Keratinocyte (primary cell): ENCODE results near the gene MMAB. TPM values are rescaled to one million over a fixed set of nuclear protein-coding genes. Genes with fewer than 3 reads are reported as not detected.

Experiments used
- DNase-seq: peaks from one replicate; pipeline ENCODE4 v3.0.0-alpha.2; 2011; ENCODE audit warnings: low read depth, missing footprints, low spot score
- FAIRE-seq: peaks from 2 replicates; lab custom pipeline; 2011; peaks lifted over from hg19 to GRCh38; lab: Jason Lieb, UNC
- H2AFZ ChIP-seq: 2 replicates; pipeline ENCODE4 v1.6.0; 2012; ENCODE audit warnings: low read length, control low read depth, inconsistent platforms; ENCODE audit not compliant: control insufficient read depth
- H3K27ac ChIP-seq: 2 replicates; pipeline ENCODE4 v1.5.1; 2011; ENCODE audit warnings: low read length; ENCODE audit not compliant: control insufficient read depth, insufficient read depth
- H3K27me3 ChIP-seq: 3 replicates; pipeline ENCODE4 v1.6.0; 2011; ENCODE audit warnings: low read length; ENCODE audit not compliant: control insufficient read depth, insufficient read depth; ENCODE audit errors: extremely low read depth
- H3K36me3 ChIP-seq, 2 experiments: 2 replicates in 1 of 2; 3 replicates in 1 of 2; pipeline ENCODE4 v1.5.1; 2011; ENCODE audit warnings: low read length in 2 of 2, mild to moderate bottlenecking in 1 of 2; ENCODE audit not compliant: control insufficient read depth in 2 of 2, insufficient read depth in 2 of 2; ENCODE audit errors: extremely low read depth in 1 of 2
- H3K4me1 ChIP-seq: 3 replicates; pipeline ENCODE4 v1.5.1; 2011; ENCODE audit warnings: low read length; ENCODE audit not compliant: control insufficient read depth, insufficient read depth; ENCODE audit errors: extremely low read depth
- H3K4me2 ChIP-seq: 3 replicates; pipeline ENCODE4 v1.6.0; 2011; ENCODE audit warnings: low read depth, low read length; ENCODE audit not compliant: control insufficient read depth, insufficient read depth; ENCODE audit errors: extremely low read depth
- H3K4me3 ChIP-seq, 3 experiments: fragments of 200-600 bp in 1 of 3; sonication (generic) in 1 of 3; 2 replicates in 2 of 3; 3 replicates in 1 of 3; pipeline ENCODE4 v1.5.1; 2011 to 2016; ENCODE audit warnings: low read length in 3 of 3, mild to moderate bottlenecking in 3 of 3, control low read depth in 2 of 3, inconsistent platforms in 1 of 3, low read depth in 1 of 3, mixed read lengths in 1 of 3, mixed run types in 1 of 3, moderate library complexity in 1 of 3; ENCODE audit not compliant: control insufficient read depth in 2 of 3, insufficient read depth in 2 of 3; ENCODE audit errors: extremely low read depth in 1 of 3
- H3K79me2 ChIP-seq: 2 replicates; pipeline ENCODE4 v1.6.0; 2012; ENCODE audit warnings: low read length; ENCODE audit not compliant: control insufficient read depth, insufficient read depth
- H3K9ac ChIP-seq: 3 replicates; pipeline ENCODE4 v1.6.0; 2011; ENCODE audit warnings: low read length; ENCODE audit not compliant: control insufficient read depth, insufficient read depth; ENCODE audit errors: extremely low read depth
- H3K9me1 ChIP-seq: 3 replicates; pipeline ENCODE4 v1.6.0; 2011; ENCODE audit warnings: low read length; ENCODE audit not compliant: control insufficient read depth, insufficient read depth; ENCODE audit errors: extremely low read depth
- H3K9me3 ChIP-seq: 2 replicates; pipeline ENCODE4 v1.5.1; 2012; ENCODE audit warnings: low read depth, low read length; ENCODE audit not compliant: control insufficient read depth
- H4K20me1 ChIP-seq: 3 replicates; pipeline ENCODE4 v1.6.0; 2011; ENCODE audit warnings: low read length; ENCODE audit not compliant: control insufficient read depth, insufficient read depth; ENCODE audit errors: extremely low read depth
- EZH2 ChIP-seq: IDR thresholded peaks from one replicate; pipeline ENCODE4 v1.6.1; 2012; ENCODE audit warnings: inconsistent platforms, mild to moderate bottlenecking, low read length, moderate library complexity
- dilution Hi-C: fragments of 300-500 bp; cut with MboI; formaldehyde crosslinking; loops from one replicate; pipeline ENCODE4 v1.7.0; 2020; ENCODE audit warnings: low sequenced_read_pairs; ENCODE audit not compliant: extremely low pct_ligation_motif_present
- polyA plus RNA-seq, 5 experiments: library from polyadenylated mRNA; depleted of rRNA in 3 of 5; stranded (reverse) in 3 of 5; stranded (forward) in 1 of 5; unstranded in 1 of 5; fragments of >200 nt; gene quantifications; 1 replicate in 1 of 5; 2 replicates in 3 of 5; 3 replicates in 1 of 5; pipeline versions ENCODE4 v1.2.1 to v1.2.3, GENCODE V29; 2011 to 2012; ENCODE audit warnings: missing spikeins in 2 of 5, low read depth in 1 of 5, low replicate concordance in 1 of 5
- TF ChIP-seq, protein P1 (sequence below), 3 experiments: IDR thresholded peaks in 1 of 3; conservative IDR thresholded peaks in 1 of 3; optimal IDR thresholded peaks in 1 of 3; 2 replicates in 2 of 3; 3 replicates in 1 of 3; pipeline versions ENCODE3 to v1.5.1; 2011; ENCODE audit warnings: low read length in 3 of 3, mild to moderate bottlenecking in 3 of 3, moderate library complexity in 2 of 3, control low read depth in 1 of 3, inconsistent platforms in 1 of 3; ENCODE audit not compliant: insufficient read depth in 2 of 3; ENCODE audit errors: extremely low read depth in 1 of 3

MMAB gene
- polyA plus RNA-seq, 1 donor (not counting 4 experiments of a cell fraction or from before 2014, with no cell fraction given): 30.6 TPM

DNA sequence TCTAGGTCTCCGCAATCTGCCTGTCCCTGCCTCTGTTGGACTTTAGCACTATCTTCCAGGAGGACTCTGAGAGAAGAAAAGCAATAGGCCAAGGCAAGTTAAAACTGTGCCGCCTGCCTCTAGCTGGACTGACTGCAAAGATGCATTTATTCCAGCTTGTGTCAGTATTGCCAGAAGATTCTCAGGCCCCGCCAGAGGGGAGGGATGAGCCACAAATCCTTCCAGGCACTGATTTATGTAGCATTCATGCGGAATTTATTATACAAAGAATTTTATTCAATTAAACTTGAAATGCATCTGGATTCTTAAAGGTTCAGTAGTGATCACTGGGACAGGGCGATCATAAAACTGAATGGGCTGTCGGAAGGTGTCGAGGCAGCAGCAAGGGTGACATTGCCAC lies 19.8 kb downstream of the MMAB start:
- DNase-seq (no peak), FAIRE-seq (no peak)

DNA sequence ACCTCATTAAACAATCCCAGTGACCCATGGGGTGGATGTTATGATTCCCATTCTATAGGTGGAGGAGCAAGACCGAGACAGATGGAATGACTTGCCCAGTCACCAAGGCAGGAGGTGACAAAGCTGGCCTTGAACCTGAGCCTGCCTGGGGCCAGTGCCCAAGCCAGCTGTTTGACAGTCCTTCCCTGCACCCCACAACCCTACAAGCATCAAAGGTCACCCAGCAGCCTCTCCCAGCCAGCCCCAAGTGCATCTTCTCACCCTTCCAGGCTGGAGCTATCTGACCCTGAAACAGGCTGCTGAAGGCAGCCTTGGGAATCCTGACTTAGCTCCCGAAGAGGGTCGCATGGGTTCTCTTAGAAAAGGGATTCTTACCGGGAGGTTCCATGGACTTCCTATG lies 20.3 kb downstream of the MMAB start:
- Histone ChIP-seq H3K4me1 (no peaks in the 10 kb centered on the region), H3K79me2 (no peaks in the 10 kb centered on the region), H4K20me1 (no peaks in the 10 kb centered on the region), H2AFZ (no peak overlapping the region), H3K9me1 (no peaks in the 10 kb centered on the region), H3K27me3 (peaks cover 39% of the 10 kb centered on the region), H3K36me3 (peaks cover 0 to 1% of the 10 kb centered on the region in 2 experiments), H3K27ac (no peak overlapping the region), H3K9ac (no peak overlapping the region), H3K4me2 (no peak overlapping the region), H3K9me3 (no peaks in the 10 kb centered on the region), H3K4me3 (no peak overlapping the region)
- no peak for DNase-seq
- no peak for FAIRE-seq
- dilution Hi-C loops: no loop called here
- TF ChIP-seq, protein P1, sequence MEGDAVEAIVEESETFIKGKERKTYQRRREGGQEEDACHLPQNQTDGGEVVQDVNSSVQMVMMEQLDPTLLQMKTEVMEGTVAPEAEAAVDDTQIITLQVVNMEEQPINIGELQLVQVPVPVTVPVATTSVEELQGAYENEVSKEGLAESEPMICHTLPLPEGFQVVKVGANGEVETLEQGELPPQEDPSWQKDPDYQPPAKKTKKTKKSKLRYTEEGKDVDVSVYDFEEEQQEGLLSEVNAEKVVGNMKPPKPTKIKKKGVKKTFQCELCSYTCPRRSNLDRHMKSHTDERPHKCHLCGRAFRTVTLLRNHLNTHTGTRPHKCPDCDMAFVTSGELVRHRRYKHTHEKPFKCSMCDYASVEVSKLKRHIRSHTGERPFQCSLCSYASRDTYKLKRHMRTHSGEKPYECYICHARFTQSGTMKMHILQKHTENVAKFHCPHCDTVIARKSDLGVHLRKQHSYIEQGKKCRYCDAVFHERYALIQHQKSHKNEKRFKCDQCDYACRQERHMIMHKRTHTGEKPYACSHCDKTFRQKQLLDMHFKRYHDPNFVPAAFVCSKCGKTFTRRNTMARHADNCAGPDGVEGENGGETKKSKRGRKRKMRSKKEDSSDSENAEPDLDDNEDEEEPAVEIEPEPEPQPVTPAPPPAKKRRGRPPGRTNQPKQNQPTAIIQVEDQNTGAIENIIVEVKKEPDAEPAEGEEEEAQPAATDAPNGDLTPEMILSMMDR (optimal IDR thresholded peaks at IDR 0.05 in 1 of 3, IDR thresholded peaks at IDR 0.05 in 1 of 3, conservative IDR thresholded peaks at IDR 0.05 in 1 of 3; ENCODE audit: extremely low read depth in 1 of 3, insufficient read depth in 2 of 3, low read length in 3 of 3): no peak
- TF ChIP-seq EZH2: no peak

More for the DNA sequence above, 19.8 kb downstream of the MMAB start:
- no peak overlapping the region for H3K4me2 ChIP-seq
- no peak overlapping the region for H3K9ac ChIP-seq
- H3K9me1 ChIP-seq: no peaks in the 10 kb centered on the region
- TF ChIP-seq EZH2: no peak
- TF ChIP-seq, protein P1 (optimal IDR thresholded peaks at IDR 0.05 in 1 of 3, IDR thresholded peaks at IDR 0.05 in 1 of 3, conservative IDR thresholded peaks at IDR 0.05 in 1 of 3; ENCODE audit: extremely low read depth in 1 of 3, insufficient read depth in 2 of 3, low read length in 3 of 3): no peak
- no peak overlapping the region for H3K27ac ChIP-seq
- H3K4me1 ChIP-seq: no peaks in the 10 kb centered on the region
- H3K4me3 ChIP-seq: no peak overlapping the region
- H3K27me3 ChIP-seq: peaks cover 34% of the 10 kb centered on the region
- no peaks in the 10 kb centered on the region for H3K79me2 ChIP-seq
- dilution Hi-C loops: no loop called here
- no peaks in the 10 kb centered on the region for H3K9me3 ChIP-seq
- peaks cover 0 to 1% of the 10 kb centered on the region in 2 experiments for H3K36me3 ChIP-seq
- no peaks in the 10 kb centered on the region for H4K20me1 ChIP-seq
- H2AFZ ChIP-seq: no peak overlapping the region
